HEK293 (cell line): ENCODE data around the gene DHX57.

Source experiments
- CTCF ChIP-seq: fragments of 450-650 bp; formaldehyde crosslinking; IDR thresholded peaks from 2 replicates; pipeline ENCODE4 v1.5.1; 2016; ENCODE audit warnings: missing biosample characterization, missing genetic modification characterization
- WT1 ChIP-seq: fragments of 450-650 bp; formaldehyde crosslinking; IDR thresholded peaks from 2 replicates; pipeline ENCODE4 v1.5.1; 2016; ENCODE audit warnings: missing biosample characterization, missing genetic modification characterization
- ZNF274 ChIP-seq, 2 experiments: fragments of 200-500 bp in 1 of 2; fragments of 450-650 bp in 1 of 2; sonication (Bioruptor generic) in 1 of 2; formaldehyde crosslinking in 1 of 2; IDR thresholded peaks; 2 replicates each; pipeline versions ENCODE4 v1.5.1 to v1.6.1; 2014 to 2016; ENCODE audit warnings: borderline replicate concordance in 1 of 2, inconsistent platforms in 1 of 2, low read length in 1 of 2, missing biosample characterization in 1 of 2, missing genetic modification characterization in 1 of 2
- ZNF324 ChIP-seq: fragments of 450-650 bp; formaldehyde crosslinking; IDR thresholded peaks from 2 replicates; pipeline ENCODE4 v1.5.1; 2016; ENCODE audit warnings: missing biosample characterization, missing genetic modification characterization
- ZNF335 ChIP-seq: fragments of 450-650 bp; formaldehyde crosslinking; conservative IDR thresholded peaks from 2 replicates; pipeline ENCODE4 v1.5.1; 2016; ENCODE audit warnings: missing biosample characterization, missing genetic modification characterization
- ZNF529 ChIP-seq: fragments of 450-650 bp; formaldehyde crosslinking; IDR thresholded peaks from 2 replicates; pipeline ENCODE4 v1.5.1; 2017; ENCODE audit warnings: missing genetic modification characterization, missing biosample characterization; ENCODE audit not compliant: insufficient replicate concordance

- TF ChIP-seq WT1 (tag by site-specific recombination) (no peak), ZNF274 (IDR thresholded peaks at IDR 0.05; ENCODE audit: low read length) (no peak), ZNF274 (tag by site-specific recombination; IDR thresholded peaks at IDR 0.05; ENCODE audit: borderline replicate concordance) (no peak), CTCF (tag by site-specific recombination) (no peak), ZNF324 (tag by site-specific recombination) (no peak), ZNF335 (no peak), ZNF529 (tag by site-specific recombination) (no peak)
Measured at GRCh38 chr2:38783586-38783985, 92.1 kb downstream of the DHX57 start.
